Colon (tissue), 2 donors: Measurements from ENCODE around the gene TBC1D14.

Experiments
- FAIRE-seq: peaks from 2 replicates; lab custom pipeline; 2012; peaks lifted over from hg19 to GRCh38; lab: Jason Lieb, UNC
- donor health status: control.
- donor health status: control.

TBC1D14 gene

GRCh38 chr4:6909113-6909969, at the start of gene TBC1D14:
TBC1D14 (plus strand) TSS chr4:6909826; CDS start chr4:6923390, 13,564 bp downstream.
- no peak for FAIRE-seq

- FAIRE-seq = no peak
These were observed 41.2 kb upstream of the TBC1D14 start for GRCh38 chr4:6868386-6868785.

GRCh38 chr4:6869944-6870343, 39.7 kb upstream of the TBC1D14 start:
- no peak for FAIRE-seq

- FAIRE-seq = no peak
These were observed 36.3 kb upstream of the TBC1D14 start for GRCh38 chr4:6873291-6873690.

- FAIRE-seq = no peak
These were observed 35.7 kb upstream of the TBC1D14 start for GRCh38 chr4:6873792-6874461.

- no peak for FAIRE-seq
These were observed 34.6 kb upstream of the TBC1D14 start for GRCh38 chr4:6874981-6875380.

- FAIRE-seq = no peak
These were observed 34.2 kb upstream of the TBC1D14 start for GRCh38 chr4:6875431-6875831.

- no peak for FAIRE-seq
These were observed 33.2 kb upstream of the TBC1D14 start for GRCh38 chr4:6876440-6876839.

- FAIRE-seq = no peak
These were observed 32.6 kb upstream of the TBC1D14 start for GRCh38 chr4:6877067-6877466.

- FAIRE-seq = no peak
These were observed 31.1 kb upstream of the TBC1D14 start for GRCh38 chr4:6878451-6879059.

- FAIRE-seq = no peak
These were observed 28.9 kb upstream of the TBC1D14 start for GRCh38 chr4:6880691-6881090.

- FAIRE-seq = no peak
These were observed 27.7 kb upstream of the TBC1D14 start for GRCh38 chr4:6881908-6882307.

- no peak for FAIRE-seq
These were observed 25.2 kb upstream of the TBC1D14 start for GRCh38 chr4:6884341-6884870.

GRCh38 chr4:6885953-6886557, 23.6 kb upstream of the TBC1D14 start:
- FAIRE-seq = no peak

GRCh38 chr4:6886886-6887285, 22.7 kb upstream of the TBC1D14 start:
- no peak for FAIRE-seq

GRCh38 chr4:6887591-6888371, 21.8 kb upstream of the TBC1D14 start:
- FAIRE-seq = no peak

- no peak for FAIRE-seq
These were observed 21.0 kb upstream of the TBC1D14 start for GRCh38 chr4:6888506-6889071.

GRCh38 chr4:6889101-6889735, 20.4 kb upstream of the TBC1D14 start:
- FAIRE-seq = no peak

- no peak for FAIRE-seq
These were observed 19.8 kb upstream of the TBC1D14 start for GRCh38 chr4:6889736-6890324.

- FAIRE-seq = no peak
These were observed 19.3 kb upstream of the TBC1D14 start for GRCh38 chr4:6890358-6890757.
